Rectal smooth muscle tissue (tissue), 1 donor: ENCODE measurements around the gene KCNK1.

Experiments
- H3K27ac ChIP-seq: one replicate; pipeline ENCODE4 v1.7.0; 2013; ENCODE audit warnings: low read depth, low read length, inconsistent platforms
- H3K27me3 ChIP-seq: one replicate; pipeline ENCODE4 v1.7.0; 2013; ENCODE audit warnings: low read length; ENCODE audit not compliant: control insufficient read depth, insufficient read depth
- H3K36me3 ChIP-seq: one replicate; pipeline ENCODE4 v1.7.0; 2013; ENCODE audit warnings: low read length; ENCODE audit not compliant: control insufficient read depth, insufficient read depth
- H3K4me1 ChIP-seq: one replicate; pipeline ENCODE4 v1.7.0; 2013; ENCODE audit warnings: low read length; ENCODE audit not compliant: control insufficient read depth, insufficient read depth
- H3K4me3 ChIP-seq: one replicate; pipeline ENCODE4 v1.7.0; 2013; ENCODE audit warnings: low read length
- H3K9ac ChIP-seq: one replicate; pipeline ENCODE4 v1.7.0; 2013; ENCODE audit warnings: low read length

The KCNK1 gene

GRCh38 chr1:233629305-233629935, 15.5 kb downstream of the KCNK1 start:
- Histone ChIP-seq H3K4me1 (no peaks in the 10 kb centered on the region), H3K9ac (no peak overlapping the region), H3K27me3 (no peaks in the 10 kb centered on the region), H3K4me3 (no peak overlapping the region), H3K36me3 (no peaks in the 10 kb centered on the region), H3K27ac (no peak overlapping the region)

GRCh38 chr1:233631810-233632405, 18.0 kb downstream of the KCNK1 start:
- Histone ChIP-seq H3K36me3 (no peaks in the 10 kb centered on the region), H3K4me3 (no peak overlapping the region), H3K4me1 (no peaks in the 10 kb centered on the region), H3K27me3 (no peaks in the 10 kb centered on the region), H3K27ac (no peak overlapping the region), H3K9ac (no peak overlapping the region)

GRCh38 chr1:233632436-233632835, 18.5 kb downstream of the KCNK1 start:
- H3K27me3 ChIP-seq: no peaks in the 10 kb centered on the region
- H3K27ac ChIP-seq: no peak overlapping the region
- H3K9ac ChIP-seq: no peak overlapping the region
- no peaks in the 10 kb centered on the region for H3K4me1 ChIP-seq
- H3K36me3 ChIP-seq: no peaks in the 10 kb centered on the region
- no peak overlapping the region for H3K4me3 ChIP-seq

GRCh38 chr1:233635765-233636502, 22.0 kb downstream of the KCNK1 start:
- H3K9ac ChIP-seq: no peak overlapping the region
- no peaks in the 10 kb centered on the region for H3K27me3 ChIP-seq
- no peaks in the 10 kb centered on the region for H3K36me3 ChIP-seq
- no peak overlapping the region for H3K27ac ChIP-seq
- no peak overlapping the region for H3K4me3 ChIP-seq
- H3K4me1 ChIP-seq: no peaks in the 10 kb centered on the region

GRCh38 chr1:233636503-233636877, 22.6 kb downstream of the KCNK1 start:
- H3K27ac ChIP-seq: no peak overlapping the region

GRCh38 chr1:233638513-233638912, 24.6 kb downstream of the KCNK1 start:
- Histone ChIP-seq H3K4me3 (no peak overlapping the region), H3K4me1 (no peaks in the 10 kb centered on the region), H3K36me3 (no peaks in the 10 kb centered on the region), H3K27ac (no peak overlapping the region), H3K9ac (no peak overlapping the region), H3K27me3 (no peaks in the 10 kb centered on the region)

More at GRCh38 chr1:233636503-233636877, 22.6 kb downstream of the KCNK1 start:
- Histone ChIP-seq H3K36me3 (no peaks in the 10 kb centered on the region), H3K4me1 (no peaks in the 10 kb centered on the region), H3K27me3 (no peaks in the 10 kb centered on the region), H3K9ac (no peak overlapping the region), H3K4me3 (no peak overlapping the region)

GRCh38 chr1:233639611-233640010, 25.7 kb downstream of the KCNK1 start:
- Histone ChIP-seq H3K9ac (no peak overlapping the region), H3K4me1 (no peaks in the 10 kb centered on the region), H3K27ac (no peak overlapping the region), H3K36me3 (no peaks in the 10 kb centered on the region), H3K4me3 (no peak overlapping the region), H3K27me3 (no peaks in the 10 kb centered on the region)

- Histone ChIP-seq H3K9ac (no peak overlapping the region), H3K4me3 (no peak overlapping the region), H3K27me3 (no peaks in the 10 kb centered on the region), H3K36me3 (no peaks in the 10 kb centered on the region), H3K4me1 (no peaks in the 10 kb centered on the region), H3K27ac (no peak overlapping the region)
These were observed 26.3 kb downstream of the KCNK1 start for GRCh38 chr1:233640179-233640578.

GRCh38 chr1:233641029-233641428, 27.1 kb downstream of the KCNK1 start:
- no peak overlapping the region for H3K9ac ChIP-seq
- H3K4me3 ChIP-seq: no peak overlapping the region
- no peaks in the 10 kb centered on the region for H3K27me3 ChIP-seq
- H3K4me1 ChIP-seq: no peaks in the 10 kb centered on the region
- H3K36me3 ChIP-seq: no peaks in the 10 kb centered on the region
- no peak overlapping the region for H3K27ac ChIP-seq

GRCh38 chr1:233647073-233647472, 33.2 kb downstream of the KCNK1 start:
- Histone ChIP-seq H3K4me1 (no peaks in the 10 kb centered on the region), H3K36me3 (no peaks in the 10 kb centered on the region), H3K4me3 (no peak overlapping the region), H3K9ac (no peak overlapping the region), H3K27ac (no peak overlapping the region), H3K27me3 (no peaks in the 10 kb centered on the region)

- Histone ChIP-seq H3K36me3 (no peaks in the 10 kb centered on the region), H3K27ac (no peak overlapping the region), H3K4me1 (no peaks in the 10 kb centered on the region), H3K9ac (no peak overlapping the region), H3K27me3 (no peaks in the 10 kb centered on the region), H3K4me3 (no peak overlapping the region)
These were observed 33.7 kb downstream of the KCNK1 start for GRCh38 chr1:233647636-233648035.

GRCh38 chr1:233651061-233651460, 37.2 kb downstream of the KCNK1 start:
- Histone ChIP-seq H3K4me3 (no peak overlapping the region), H3K27ac (no peak overlapping the region), H3K4me1 (no peaks in the 10 kb centered on the region), H3K36me3 (no peaks in the 10 kb centered on the region), H3K9ac (no peak overlapping the region), H3K27me3 (no peaks in the 10 kb centered on the region)
